HepG2 (cell line): ENCODE results near the gene SLC11A1. TPM values are rescaled to one million over a fixed set of nuclear protein-coding genes. Genes with fewer than 3 reads are reported as not detected.
A peak's percentile ranks its signal among the peaks of the same experiment; 100 is the strongest.

Source experiments
- ELF1 ChIP-seq: sonication (generic); formaldehyde crosslinking; IDR thresholded peaks from 2 replicates; pipeline ENCODE4 v1.4.0; 2020; ENCODE audit warnings: missing genetic modification reagents
- FOSL2 ChIP-seq: sonication (generic); formaldehyde crosslinking; IDR thresholded peaks from 2 replicates; pipeline ENCODE4 v1.4.0; 2020; ENCODE audit warnings: missing genetic modification reagents
- JUN ChIP-seq: sonication (generic); formaldehyde crosslinking; IDR thresholded peaks from 2 replicates; pipeline ENCODE4 v1.4.0; 2020; ENCODE audit warnings: mild to moderate bottlenecking, missing genetic modification reagents
- KDM5A ChIP-seq: fragments of 200-600 bp; sonication (generic); IDR thresholded peaks from 2 replicates; pipeline ENCODE4 v1.7.0; 2018; ENCODE audit warnings: antibody characterized with exemption, mild to moderate bottlenecking, low read length, borderline replicate concordance
- PLRG1 ChIP-seq: fragments of 450-650 bp; conservative IDR thresholded peaks from 2 replicates; pipeline ENCODE4 v1.6.1; 2016
- SIX4 ChIP-seq: sonication (generic); formaldehyde crosslinking; IDR thresholded peaks from 2 replicates; pipeline ENCODE4 v1.4.0; 2020; ENCODE audit warnings: missing genetic modification reagents
- TGIF2 ChIP-seq: IDR thresholded peaks from 2 replicates; pipeline ENCODE4 v1.6.1; 2016; ENCODE audit warnings: control low read depth, missing compliant biosample characterization
- ZBTB21 ChIP-seq: sonication (generic); formaldehyde crosslinking; IDR thresholded peaks from 2 replicates; pipeline ENCODE4 v1.4.0; 2020; ENCODE audit warnings: missing genetic modification reagents
- ZNF335 ChIP-seq: sonication (generic); formaldehyde crosslinking; IDR thresholded peaks from 2 replicates; pipeline ENCODE4 v1.4.0; 2020; ENCODE audit warnings: missing genetic modification reagents
- ZNF382 ChIP-seq: sonication (generic); formaldehyde crosslinking; IDR thresholded peaks from 2 replicates; pipeline ENCODE4 v1.5.0; 2020; ENCODE audit warnings: missing genetic modification reagents, mild to moderate bottlenecking, borderline replicate concordance
- ZNF430 ChIP-seq: sonication (generic); formaldehyde crosslinking; IDR thresholded peaks from 2 replicates; pipeline ENCODE4 v1.9.0; 2021; ENCODE audit warnings: mild to moderate bottlenecking, missing genetic modification reagents
- ZNF619 ChIP-seq: sonication (generic); formaldehyde crosslinking; IDR thresholded peaks from 2 replicates; pipeline ENCODE4 v1.4.0; 2020; ENCODE audit warnings: mild to moderate bottlenecking, missing genetic modification reagents
- polyA plus RNA-seq, 8 experiments: library from polyadenylated mRNA; depleted of rRNA in 3 of 8; stranded (reverse) in 7 of 8; unstranded in 1 of 8; fragments of >200 nt; fragmentation: Illumina TruSeq in 4 of 8; extraction: Trizol in 4 of 8; gene quantifications; 2 replicates each; pipeline versions ENCODE4 v1.2.1 to v1.2.3, GENCODE V29; 2011 to 2016; ENCODE audit warnings: low read depth in 4 of 8, missing spikeins in 1 of 8, mixed read lengths in 1 of 8; ENCODE audit not compliant: insufficient read depth in 1 of 8
- total RNA-seq, 5 experiments: library from RNA; depleted of rRNA; stranded (reverse); fragments of >200 nt; fragmentation: Illumina TruSeq; extraction: Trizol; gene quantifications; 2 replicates each; pipeline ENCODE4 v1.2.3, GENCODE V29; 2016; ENCODE audit warnings: low read depth in 1 of 5
- TF ChIP-seq, protein P1 (sequence below), 2 experiments: sonication (generic) in 1 of 2; formaldehyde crosslinking in 1 of 2; IDR thresholded peaks; 2 replicates each; pipeline versions ENCODE4 v1.6.1 to v1.9.0; 2014 to 2022; ENCODE audit warnings: antibody characterized with exemption in 1 of 2, borderline replicate concordance in 1 of 2, inconsistent platforms in 1 of 2, low read depth in 1 of 2, missing genetic modification reagents in 1 of 2
- TF ChIP-seq, protein P2 (sequence below): sonication (generic); formaldehyde crosslinking; IDR thresholded peaks from 2 replicates; pipeline ENCODE4 v1.8.0; 2022; ENCODE audit warnings: missing genetic modification reagents, mild to moderate bottlenecking, borderline replicate concordance
- TF ChIP-seq, protein P3 (sequence below): sonication (generic); formaldehyde crosslinking; IDR thresholded peaks from 2 replicates; pipeline ENCODE4 v1.5.1; 2020; ENCODE audit warnings: missing genetic modification reagents, mild to moderate bottlenecking, borderline replicate concordance
- TF ChIP-seq, protein P4 (sequence below): sonication (generic); formaldehyde crosslinking; IDR thresholded peaks from 2 replicates; pipeline ENCODE4 v1.8.0; 2022; ENCODE audit warnings: missing genetic modification reagents, mild to moderate bottlenecking, moderate library complexity, borderline replicate concordance

SLC11A1 gene
- total and polyA plus RNA-seq, 2 of the 13 experiments (the other 11 are each of a cell fraction or from before 2014, with no cell fraction given) = 0.33 to 2.3 TPM

DNA sequence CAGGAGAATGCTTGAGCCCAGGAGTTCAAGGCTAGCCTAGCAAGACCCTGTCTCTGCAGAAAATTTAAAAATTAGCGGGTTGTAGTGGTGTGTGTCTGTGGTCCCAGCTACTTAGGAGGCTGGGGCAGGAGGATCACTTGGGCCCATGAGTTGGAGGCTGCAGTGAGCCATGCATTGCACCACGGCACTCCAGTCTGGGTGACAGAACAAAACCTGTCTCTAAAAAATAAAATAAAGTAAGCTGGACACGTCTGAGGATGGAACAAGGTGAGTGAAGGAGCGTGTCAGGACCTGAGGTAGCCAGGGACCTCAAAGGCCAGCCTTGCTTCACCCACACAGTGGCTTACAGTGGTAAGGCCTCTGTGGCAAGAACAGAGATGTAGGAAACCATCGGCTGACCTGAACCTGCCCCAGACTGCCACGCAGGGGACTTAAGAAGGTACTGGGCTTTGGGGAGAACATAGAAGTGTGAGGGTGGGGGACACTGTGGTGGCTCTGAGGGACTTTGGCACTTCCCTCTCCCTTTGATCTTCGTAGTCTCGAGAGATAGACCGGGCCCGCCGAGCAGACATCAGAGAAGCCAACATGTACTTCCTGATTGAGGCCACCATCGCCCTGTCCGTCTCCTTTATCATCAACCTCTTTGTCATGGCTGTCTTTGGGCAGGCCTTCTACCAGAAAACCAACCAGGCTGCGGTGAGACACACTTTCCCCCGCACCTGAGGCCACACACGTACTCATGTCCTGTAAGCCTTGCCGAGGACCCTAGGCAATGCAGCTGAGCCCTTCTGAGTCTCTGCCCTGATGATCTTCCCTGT is 7.5 kb downstream of the SLC11A1 start (continued):
- TF ChIP-seq ZNF430 (CRISPR knock-in tag) (no peak), ZBTB21 (CRISPR knock-in tag) (no peak), ZNF335 (CRISPR knock-in tag) (no peak), JUN (CRISPR knock-in tag) (no peak), FOSL2 (CRISPR knock-in tag) (peak; percentile 18), SIX4 (CRISPR knock-in tag) (no peak), ZNF619 (CRISPR knock-in tag) (no peak), PLRG1 (no peak), ELF1 (CRISPR knock-in tag) (peak; percentile 82), ZNF382 (CRISPR knock-in tag) (no peak), KDM5A (no peak), TGIF2 (CRISPR knock-in tag) (peak; percentile 43; the same call in 1 of the 2 replicates)
- TF ChIP-seq, protein P1, sequence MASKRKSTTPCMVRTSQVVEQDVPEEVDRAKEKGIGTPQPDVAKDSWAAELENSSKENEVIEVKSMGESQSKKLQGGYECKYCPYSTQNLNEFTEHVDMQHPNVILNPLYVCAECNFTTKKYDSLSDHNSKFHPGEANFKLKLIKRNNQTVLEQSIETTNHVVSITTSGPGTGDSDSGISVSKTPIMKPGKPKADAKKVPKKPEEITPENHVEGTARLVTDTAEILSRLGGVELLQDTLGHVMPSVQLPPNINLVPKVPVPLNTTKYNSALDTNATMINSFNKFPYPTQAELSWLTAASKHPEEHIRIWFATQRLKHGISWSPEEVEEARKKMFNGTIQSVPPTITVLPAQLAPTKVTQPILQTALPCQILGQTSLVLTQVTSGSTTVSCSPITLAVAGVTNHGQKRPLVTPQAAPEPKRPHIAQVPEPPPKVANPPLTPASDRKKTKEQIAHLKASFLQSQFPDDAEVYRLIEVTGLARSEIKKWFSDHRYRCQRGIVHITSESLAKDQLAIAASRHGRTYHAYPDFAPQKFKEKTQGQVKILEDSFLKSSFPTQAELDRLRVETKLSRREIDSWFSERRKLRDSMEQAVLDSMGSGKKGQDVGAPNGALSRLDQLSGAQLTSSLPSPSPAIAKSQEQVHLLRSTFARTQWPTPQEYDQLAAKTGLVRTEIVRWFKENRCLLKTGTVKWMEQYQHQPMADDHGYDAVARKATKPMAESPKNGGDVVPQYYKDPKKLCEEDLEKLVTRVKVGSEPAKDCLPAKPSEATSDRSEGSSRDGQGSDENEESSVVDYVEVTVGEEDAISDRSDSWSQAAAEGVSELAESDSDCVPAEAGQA (IDR thresholded peaks at IDR 0.05; ENCODE audit: low read depth) = no peak
- TF ChIP-seq, protein P1 (CRISPR knock-in tag; IDR thresholded peaks at IDR 0.05; ENCODE audit: borderline replicate concordance) = no peak
- TF ChIP-seq, protein P2, sequence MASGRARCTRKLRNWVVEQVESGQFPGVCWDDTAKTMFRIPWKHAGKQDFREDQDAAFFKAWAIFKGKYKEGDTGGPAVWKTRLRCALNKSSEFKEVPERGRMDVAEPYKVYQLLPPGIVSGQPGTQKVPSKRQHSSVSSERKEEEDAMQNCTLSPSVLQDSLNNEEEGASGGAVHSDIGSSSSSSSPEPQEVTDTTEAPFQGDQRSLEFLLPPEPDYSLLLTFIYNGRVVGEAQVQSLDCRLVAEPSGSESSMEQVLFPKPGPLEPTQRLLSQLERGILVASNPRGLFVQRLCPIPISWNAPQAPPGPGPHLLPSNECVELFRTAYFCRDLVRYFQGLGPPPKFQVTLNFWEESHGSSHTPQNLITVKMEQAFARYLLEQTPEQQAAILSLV (CRISPR knock-in tag) = peak; percentile 36; the same call in 1 of the 2 replicates
- TF ChIP-seq, protein P3, sequence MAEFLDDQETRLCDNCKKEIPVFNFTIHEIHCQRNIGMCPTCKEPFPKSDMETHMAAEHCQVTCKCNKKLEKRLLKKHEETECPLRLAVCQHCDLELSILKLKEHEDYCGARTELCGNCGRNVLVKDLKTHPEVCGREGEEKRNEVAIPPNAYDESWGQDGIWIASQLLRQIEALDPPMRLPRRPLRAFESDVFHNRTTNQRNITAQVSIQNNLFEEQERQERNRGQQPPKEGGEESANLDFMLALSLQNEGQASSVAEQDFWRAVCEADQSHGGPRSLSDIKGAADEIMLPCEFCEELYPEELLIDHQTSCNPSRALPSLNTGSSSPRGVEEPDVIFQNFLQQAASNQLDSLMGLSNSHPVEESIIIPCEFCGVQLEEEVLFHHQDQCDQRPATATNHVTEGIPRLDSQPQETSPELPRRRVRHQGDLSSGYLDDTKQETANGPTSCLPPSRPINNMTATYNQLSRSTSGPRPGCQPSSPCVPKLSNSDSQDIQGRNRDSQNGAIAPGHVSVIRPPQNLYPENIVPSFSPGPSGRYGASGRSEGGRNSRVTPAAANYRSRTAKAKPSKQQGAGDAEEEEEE (CRISPR knock-in tag) = no peak
- TF ChIP-seq, protein P4, sequence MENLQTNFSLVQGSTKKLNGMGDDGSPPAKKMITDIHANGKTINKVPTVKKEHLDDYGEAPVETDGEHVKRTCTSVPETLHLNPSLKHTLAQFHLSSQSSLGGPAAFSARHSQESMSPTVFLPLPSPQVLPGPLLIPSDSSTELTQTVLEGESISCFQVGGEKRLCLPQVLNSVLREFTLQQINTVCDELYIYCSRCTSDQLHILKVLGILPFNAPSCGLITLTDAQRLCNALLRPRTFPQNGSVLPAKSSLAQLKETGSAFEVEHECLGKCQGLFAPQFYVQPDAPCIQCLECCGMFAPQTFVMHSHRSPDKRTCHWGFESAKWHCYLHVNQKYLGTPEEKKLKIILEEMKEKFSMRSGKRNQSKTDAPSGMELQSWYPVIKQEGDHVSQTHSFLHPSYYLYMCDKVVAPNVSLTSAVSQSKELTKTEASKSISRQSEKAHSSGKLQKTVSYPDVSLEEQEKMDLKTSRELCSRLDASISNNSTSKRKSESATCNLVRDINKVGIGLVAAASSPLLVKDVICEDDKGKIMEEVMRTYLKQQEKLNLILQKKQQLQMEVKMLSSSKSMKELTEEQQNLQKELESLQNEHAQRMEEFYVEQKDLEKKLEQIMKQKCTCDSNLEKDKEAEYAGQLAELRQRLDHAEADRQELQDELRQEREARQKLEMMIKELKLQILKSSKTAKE = no peak
